ENCODE data around the gene DCLK3.

GRCh38 chr3:36677331-36678007, 86.9 kb downstream of the DCLK3 start:
- no peak for TF ChIP-seq MLX (CRISPR knock-in tag; IDR thresholded peaks at IDR 0.05)
- TF ChIP-seq CTCF (IDR thresholded peaks at IDR 0.05), result no peak
- no peak for TF ChIP-seq HMGXB4 (CRISPR knock-in tag; IDR thresholded peaks at IDR 0.05)
- no peak for TF ChIP-seq FOXJ3 (CRISPR knock-in tag; IDR thresholded peaks at IDR 0.05; ENCODE audit: borderline replicate concordance)
- no peak for TF ChIP-seq PRDM15 (CRISPR knock-in tag; IDR thresholded peaks at IDR 0.05)
- no peak for TF ChIP-seq ATF3 (CRISPR knock-in tag; conservative IDR thresholded peaks at IDR 0.05)
- TF ChIP-seq ATF6 (CRISPR knock-in tag; IDR thresholded peaks at IDR 0.05), result no peak
- no peak for TF ChIP-seq ATF2 (CRISPR knock-in tag; IDR thresholded peaks at IDR 0.05; ENCODE audit: borderline replicate concordance, low read depth)
- TF ChIP-seq ZNF121 (CRISPR knock-in tag; IDR thresholded peaks at IDR 0.05), result no peak

All from WTC11 (cell line).